Colonic mucosa (tissue), 4 donors: ENCODE results near the gene AKR7A2. TPM values are rescaled to one million over a fixed set of nuclear protein-coding genes. Genes with fewer than 3 reads are reported as not detected.
A peak's percentile ranks its signal among the peaks of the same experiment; 100 is the strongest.
"Not testable (repeated sequence)": the region's sequence is repeated elsewhere in the genome, so short reads cannot be mapped to it uniquely, and the experiment has no call there.

Experiments used
- DNase-seq: peaks from one replicate; pipeline ENCODE4 v3.0.0-alpha.2; 2020
- H3K27ac ChIP-seq: fragments of 200-600 bp; one replicate; pipeline ENCODE4 v1.8.0; 2021
- H3K27me3 ChIP-seq: fragments of 200-600 bp; one replicate; pipeline ENCODE4 v1.8.0; 2021
- H3K36me3 ChIP-seq: fragments of 200-600 bp; one replicate; pipeline ENCODE4 v1.8.0; 2021
- H3K4me1 ChIP-seq: fragments of 200-600 bp; one replicate; pipeline ENCODE4 v1.8.0; 2021; ENCODE audit warnings: mild to moderate bottlenecking
- H3K4me3 ChIP-seq: fragments of 200-600 bp; one replicate; pipeline ENCODE4 v1.8.0; 2021
- H3K9ac ChIP-seq, 2 donors: one replicate each; pipeline ENCODE4 v1.7.0; 2013; ENCODE audit warnings: control low read depth in 2 of 2, low read depth in 2 of 2, low read length in 2 of 2
- H3K9me3 ChIP-seq: fragments of 200-600 bp; one replicate; pipeline ENCODE4 v1.8.0; 2021
- CTCF ChIP-seq: fragments of 200-600 bp; IDR thresholded peaks from one replicate; pipeline ENCODE4 v1.8.0; 2022; ENCODE audit warnings: antibody characterized with exemption, mild to moderate bottlenecking
- intact Hi-C: fragments of 100-400 bp; cut with DNase I; formaldehyde crosslinking; loops from one replicate; pipeline ENCODE4 v1.14.1; 2022
- total RNA-seq, 2 donors: library from RNA; stranded (reverse); fragmentation: NEBNext Ultra II Directional in 1 of 2; extraction: Animal tissue kit (Norgen Biotek cat#: 25700) in 1 of 2; gene quantifications; one replicate each; pipeline ENCODE4 v1.2.1, GENCODE V29; 2021
- donor health status: healthy.
- donor health status: DM: no; HTN: no; CAD: no.
- donor health status: DM: no; HTN: no; CAD: no.

Gene AKR7A2
- total RNA-seq, 2 donors from 2014 or later = 112 to 129 TPM

GRCh38 chr1:19300211-19300610, 11.7 kb downstream of the AKR7A2 start:
- Histone ChIP-seq H3K4me1 (no peaks in the 10 kb centered on the region), H3K36me3 (no peaks in the 10 kb centered on the region)
- intact Hi-C loops = no loop called here

GRCh38 chr1:19294638-19295037, 17.3 kb downstream of the AKR7A2 start:
- H3K27me3 ChIP-seq = no peaks in the 10 kb centered on the region
- no peak for DNase-seq
- intact Hi-C loops = no loop called here
- no peak overlapping the region for H3K9ac ChIP-seq
- H3K4me3 ChIP-seq = no peak overlapping the region
- H3K9me3 ChIP-seq = no peaks in the 10 kb centered on the region
- TF ChIP-seq CTCF = no peak
- no peaks in the 10 kb centered on the region for H3K36me3 ChIP-seq
- no peak overlapping the region for H3K27ac ChIP-seq
- H3K4me1 ChIP-seq = no peaks in the 10 kb centered on the region

More at GRCh38 chr1:19300211-19300610, 11.7 kb downstream of the AKR7A2 start:
- no peaks in the 10 kb centered on the region for H3K27me3 ChIP-seq
- TF ChIP-seq CTCF = no peak
- H3K27ac ChIP-seq = no peak overlapping the region
- H3K9ac ChIP-seq = no peak overlapping the region
- DNase-seq = no peak
- no peaks in the 10 kb centered on the region for H3K9me3 ChIP-seq
- no peak overlapping the region for H3K4me3 ChIP-seq

GRCh38 chr1:19289244-19289643, 22.7 kb downstream of the AKR7A2 start:
- Histone ChIP-seq H3K4me1 (no peaks in the 10 kb centered on the region), H3K9me3 (no peaks in the 10 kb centered on the region), H3K9ac (peak overlapping the region; percentile 73 to 84), H3K27ac (peak overlapping the region; percentile 76), H3K4me3 (peak overlapping the region; percentile 51), H3K27me3 (no peaks in the 10 kb centered on the region), H3K36me3 (no peaks in the 10 kb centered on the region)
- no peak for DNase-seq
- intact Hi-C loops = no loop called here
- TF ChIP-seq CTCF = no peak

- H3K36me3 ChIP-seq, H3K4me1 ChIP-seq, intact Hi-C loops, H3K9me3 ChIP-seq, H3K27me3 ChIP-seq: not testable (repeated sequence)
- H3K27ac ChIP-seq = peak within 1 kb of the TSS; percentile 76
- peak within 1 kb of the TSS; percentile 73 to 84 for H3K9ac ChIP-seq
- peak; percentile 85 for DNase-seq
- H3K4me3 ChIP-seq = peak within 1 kb of the TSS; percentile 51
Measured at GRCh38 chr1:19288324-19289241, 23.4 kb downstream of the AKR7A2 start, which contains the start of gene AKR7A3. Gene AKR7A3 (minus strand): TSS chr1:19288770. CDS start chr1:19288709, 61 bp downstream.

- H3K27ac ChIP-seq = peak overlapping the region; percentile 76
- H3K36me3 ChIP-seq = no peaks in the 10 kb centered on the region
- intact Hi-C loops = no loop called here
- no peaks in the 10 kb centered on the region for H3K4me1 ChIP-seq
- TF ChIP-seq CTCF = no peak
- H3K9ac ChIP-seq = peak overlapping the region; percentile 44 to 78
- no peaks in the 10 kb centered on the region for H3K27me3 ChIP-seq
- H3K4me3 ChIP-seq = peak overlapping the region; percentile 51
- no peaks in the 10 kb centered on the region for H3K9me3 ChIP-seq
- peak; percentile 83 for DNase-seq
Measured at GRCh38 chr1:19287436-19288185, 24.3 kb downstream of the AKR7A2 start.

- H3K4me3 ChIP-seq, H3K27me3 ChIP-seq, H3K4me1 ChIP-seq, intact Hi-C loops, H3K36me3 ChIP-seq, H3K9me3 ChIP-seq: not testable (repeated sequence)
- DNase-seq = peak; percentile 81
- peak overlapping the region in 1 of 2 donors; percentile 26 for H3K9ac ChIP-seq
- peak overlapping the region; percentile 76 for H3K27ac ChIP-seq
Measured at GRCh38 chr1:19285807-19286206, 26.1 kb downstream of the AKR7A2 start.

- DNase-seq, H3K4me1 ChIP-seq, intact Hi-C loops, H3K36me3 ChIP-seq, H3K9me3 ChIP-seq, H3K4me3 ChIP-seq, H3K9ac ChIP-seq, H3K27me3 ChIP-seq: not testable (repeated sequence)
- peak overlapping the region; percentile 76 for H3K27ac ChIP-seq
Measured at GRCh38 chr1:19285366-19285765, 26.6 kb downstream of the AKR7A2 start.
